GM12864 (cell line): Measurements from ENCODE around the gene SEC11A.
"Not testable (repeated sequence)": the region's sequence is repeated elsewhere in the genome, so short reads cannot be mapped to it uniquely, and the experiment has no call there.

Experiments used
- DNase-seq: peaks from one replicate; pipeline ENCODE4 v3.0.0-alpha.2; 2011; ENCODE audit warnings: low read depth
- H3K4me3 ChIP-seq: 2 replicates; pipeline ENCODE4 v1.5.1; 2011; ENCODE audit warnings: mild to moderate bottlenecking, low read depth, low read length, control low read depth
- TF ChIP-seq, protein P1 (sequence below): IDR thresholded peaks from 2 replicates; pipeline ENCODE4 v1.5.1; 2011; ENCODE audit warnings: low read depth, mild to moderate bottlenecking, moderate library complexity, low read length, control low read depth, inconsistent platforms; ENCODE audit errors: missing control alignments

SEC11A gene

DNA sequence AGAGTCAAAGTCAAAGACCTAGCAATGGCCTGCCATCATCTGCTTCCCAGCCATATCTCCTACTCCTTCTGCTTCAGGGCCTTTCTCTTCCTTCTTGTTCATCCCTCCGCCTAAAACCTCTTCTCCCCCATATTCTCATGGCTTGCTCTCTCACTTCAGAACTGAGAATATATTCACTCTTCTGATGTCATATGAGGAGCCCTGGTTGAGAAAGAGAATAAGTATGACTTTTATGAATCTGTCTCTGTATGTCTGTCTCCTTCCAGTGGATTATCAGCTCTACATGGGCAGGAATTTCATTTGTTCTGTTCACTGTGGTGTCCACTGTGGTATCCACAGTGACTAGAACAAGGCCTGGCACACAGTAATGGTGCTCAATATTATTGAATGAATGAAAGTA, 44.3 kb upstream of the SEC11A start:
- TF ChIP-seq, protein P1, sequence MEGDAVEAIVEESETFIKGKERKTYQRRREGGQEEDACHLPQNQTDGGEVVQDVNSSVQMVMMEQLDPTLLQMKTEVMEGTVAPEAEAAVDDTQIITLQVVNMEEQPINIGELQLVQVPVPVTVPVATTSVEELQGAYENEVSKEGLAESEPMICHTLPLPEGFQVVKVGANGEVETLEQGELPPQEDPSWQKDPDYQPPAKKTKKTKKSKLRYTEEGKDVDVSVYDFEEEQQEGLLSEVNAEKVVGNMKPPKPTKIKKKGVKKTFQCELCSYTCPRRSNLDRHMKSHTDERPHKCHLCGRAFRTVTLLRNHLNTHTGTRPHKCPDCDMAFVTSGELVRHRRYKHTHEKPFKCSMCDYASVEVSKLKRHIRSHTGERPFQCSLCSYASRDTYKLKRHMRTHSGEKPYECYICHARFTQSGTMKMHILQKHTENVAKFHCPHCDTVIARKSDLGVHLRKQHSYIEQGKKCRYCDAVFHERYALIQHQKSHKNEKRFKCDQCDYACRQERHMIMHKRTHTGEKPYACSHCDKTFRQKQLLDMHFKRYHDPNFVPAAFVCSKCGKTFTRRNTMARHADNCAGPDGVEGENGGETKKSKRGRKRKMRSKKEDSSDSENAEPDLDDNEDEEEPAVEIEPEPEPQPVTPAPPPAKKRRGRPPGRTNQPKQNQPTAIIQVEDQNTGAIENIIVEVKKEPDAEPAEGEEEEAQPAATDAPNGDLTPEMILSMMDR = no peak
- DNase-seq = no peak

DNA sequence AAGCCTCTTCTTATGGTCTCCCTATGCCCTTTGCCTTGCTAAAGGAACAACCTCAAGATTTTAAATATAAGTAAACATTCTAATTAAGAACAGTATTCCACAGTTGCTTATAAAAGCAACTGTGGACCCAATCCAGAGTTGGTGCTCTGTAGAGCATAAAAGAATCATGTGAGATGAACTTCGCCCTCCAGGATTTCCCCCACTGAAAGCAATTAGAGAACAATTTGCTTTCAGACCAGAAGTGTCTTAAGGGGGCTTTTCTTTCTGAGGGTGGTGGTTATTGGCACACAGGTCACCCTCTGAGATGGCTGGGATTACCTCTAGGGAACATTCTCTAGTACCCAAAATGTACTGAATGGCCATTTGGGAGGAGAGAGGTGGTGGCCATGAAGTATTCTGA, 43.1 kb upstream of the SEC11A start:
- H3K4me3 ChIP-seq = no peak overlapping the region
- TF ChIP-seq, protein P1 = no peak
- DNase-seq = no peak

More for the DNA sequence above, 44.3 kb upstream of the SEC11A start:
- H3K4me3 ChIP-seq = no peak overlapping the region

DNA sequence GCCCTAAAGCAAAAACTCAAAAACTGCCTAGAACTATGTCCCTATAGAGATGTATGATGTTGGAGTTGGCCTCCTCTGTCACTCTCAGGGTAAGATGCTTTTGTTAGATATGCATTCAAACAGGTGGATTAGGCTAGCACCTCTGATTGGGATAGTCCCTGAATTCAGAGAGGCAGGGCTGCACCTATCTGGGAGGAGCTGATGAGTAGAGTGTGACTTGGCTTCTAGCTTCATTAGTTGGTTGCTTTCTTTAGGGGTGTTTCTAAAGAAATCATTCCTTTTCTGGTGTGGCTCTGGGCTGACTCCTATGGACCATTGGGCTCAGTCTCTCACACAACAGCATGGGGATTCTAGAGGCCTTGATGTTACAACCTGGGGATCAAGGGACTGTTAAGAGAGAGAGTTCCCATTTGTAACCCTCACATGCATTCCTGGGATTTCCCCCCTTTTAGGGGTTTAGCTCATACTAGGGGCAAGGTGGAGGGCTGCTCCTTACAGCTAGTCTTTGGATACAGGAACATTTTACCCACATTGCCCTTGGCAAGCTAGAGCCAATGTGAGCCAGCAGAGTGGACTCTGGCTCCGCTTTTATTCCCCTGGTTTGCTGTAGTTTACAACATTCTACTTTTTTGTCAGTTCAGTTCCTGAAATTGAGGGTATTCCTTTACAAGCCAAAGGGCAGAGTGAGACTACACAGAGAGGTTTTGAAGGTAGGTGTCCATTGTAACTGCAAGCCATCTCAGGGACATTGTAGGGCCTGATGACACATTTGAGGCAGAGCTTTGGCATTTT, 40.0 kb upstream of the SEC11A start:
- no peak for DNase-seq
- H3K4me3 ChIP-seq = no peak overlapping the region
- TF ChIP-seq, protein P1 = no peak

DNA sequence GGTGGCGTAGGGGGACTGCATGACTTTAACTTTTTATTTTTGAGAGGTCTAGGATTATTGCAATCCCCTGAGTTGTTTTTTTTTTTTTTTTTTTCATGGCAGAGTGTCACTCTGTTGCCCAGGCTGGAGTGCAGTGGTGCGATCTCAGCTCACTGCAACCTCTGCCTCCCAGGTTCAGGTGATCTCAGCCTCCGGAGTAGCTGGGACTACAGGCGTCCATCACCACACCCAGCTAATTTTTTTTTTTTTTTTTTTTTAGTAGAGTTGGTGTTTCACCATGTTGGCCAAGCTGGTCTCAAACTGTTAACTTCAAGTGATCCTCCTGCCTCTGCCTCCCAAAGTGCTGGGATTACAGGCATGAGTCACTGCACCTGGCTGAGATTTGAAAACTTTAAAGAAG, 39.0 kb upstream of the SEC11A start:
- not testable (repeated sequence) for DNase-seq, H3K4me3 ChIP-seq

DNA sequence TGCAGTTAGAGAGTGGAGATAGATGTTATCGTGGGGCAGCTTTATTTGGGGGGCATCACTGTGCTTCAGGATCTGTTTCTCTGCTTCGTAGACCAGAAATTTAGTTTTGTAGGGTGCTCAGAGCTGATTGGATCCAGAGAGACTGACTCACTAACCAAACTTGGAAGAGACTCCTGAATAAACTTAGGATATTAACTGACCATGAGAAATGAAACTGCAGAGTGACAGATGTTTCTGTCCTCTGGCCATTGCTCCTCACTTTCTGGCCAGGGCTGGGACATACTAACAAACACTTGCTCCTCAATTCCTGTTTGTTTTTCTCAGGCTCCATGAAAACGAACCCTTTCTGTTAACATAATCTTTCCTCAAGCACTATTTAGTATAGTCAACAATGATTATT, 36.8 kb upstream of the SEC11A start:
- DNase-seq = no peak
- no peak overlapping the region for H3K4me3 ChIP-seq
- TF ChIP-seq, protein P1 = no peak

DNA sequence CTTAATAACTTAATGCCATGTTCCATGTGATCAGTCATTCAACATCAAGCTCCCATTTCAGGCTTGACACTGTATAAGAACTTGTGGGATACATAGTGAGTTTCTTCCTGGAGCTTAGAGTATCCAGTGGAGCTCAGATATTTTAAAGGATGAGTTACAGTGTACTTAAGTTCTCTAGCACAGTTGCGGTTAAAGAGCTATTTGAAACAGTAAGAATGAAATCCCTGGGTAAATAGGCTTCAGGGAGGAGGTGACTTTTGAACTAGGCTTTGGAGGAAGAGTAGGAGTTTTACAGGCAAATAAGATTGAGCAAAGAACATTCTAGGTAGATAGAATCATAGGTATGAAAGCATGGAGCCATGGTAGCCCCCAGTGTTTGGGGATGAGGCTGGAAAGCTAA, 36.3 kb upstream of the SEC11A start:
- no peak for DNase-seq
- H3K4me3 ChIP-seq = no peak overlapping the region
- TF ChIP-seq, protein P1 = no peak

DNA sequence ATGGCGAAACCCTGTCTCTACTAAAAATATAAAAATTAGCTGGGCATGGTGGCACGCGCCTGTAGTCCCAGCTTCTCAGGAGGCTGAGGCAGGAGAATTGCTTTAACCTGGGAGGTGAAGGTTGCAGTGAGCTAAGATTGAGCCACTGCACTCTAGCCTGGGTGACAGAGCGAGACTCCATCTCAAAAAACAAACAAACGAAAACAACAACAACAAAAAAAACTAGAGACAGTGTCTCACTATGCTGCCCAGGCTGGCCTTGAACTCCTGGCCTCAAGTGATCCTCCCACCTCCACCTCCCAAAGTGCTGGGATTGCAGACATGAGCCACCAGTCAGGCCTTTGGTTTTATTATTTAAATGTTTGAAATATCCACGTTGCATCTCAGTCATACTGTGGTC, 35.8 kb upstream of the SEC11A start:
- H3K4me3 ChIP-seq, DNase-seq: not testable (repeated sequence)

DNA sequence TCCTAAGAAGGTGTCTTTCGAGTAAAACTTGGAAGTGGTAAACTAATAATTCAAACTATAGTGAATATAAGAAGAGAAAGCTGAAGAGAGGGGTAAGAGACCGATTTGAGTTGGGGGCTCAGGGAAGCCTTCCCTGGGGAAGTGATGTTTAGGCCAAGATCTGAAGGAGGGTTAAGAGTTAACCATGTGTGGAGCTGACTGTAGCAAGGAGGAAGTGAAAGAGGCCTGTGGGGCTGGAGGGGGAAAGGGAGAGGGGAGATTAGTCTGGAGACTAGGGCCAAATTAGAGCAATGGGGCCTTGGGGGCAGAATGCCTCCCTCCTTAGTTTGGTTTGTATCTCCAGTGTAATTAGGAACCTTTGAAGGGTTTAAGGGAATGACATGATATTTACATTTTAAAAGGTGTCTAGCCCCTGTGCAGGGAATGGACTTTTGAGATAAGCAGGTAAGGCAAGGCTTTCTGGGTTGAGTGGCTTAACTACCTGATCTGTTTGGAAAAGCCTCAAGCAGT, 34.7 kb upstream of the SEC11A start:
- no peak for DNase-seq
- peak overlapping the region; percentile 91 for H3K4me3 ChIP-seq
- TF ChIP-seq, protein P1 = no peak
